OCI-LY1 (cell line): ENCODE data around the gene BAHD1.

Source experiments
- H2AFZ ChIP-seq: fragments of 200-600 bp; sonication (generic), shearing (Covaris generic); 2 replicates; pipeline ENCODE4 v1.6.0; 2014; ENCODE audit warnings: antibody characterized with exemption, mild to moderate bottlenecking, low read length
- H3F3A ChIP-seq: fragments of 200-600 bp; sonication (generic), shearing (Covaris generic); 2 replicates; pipeline ENCODE4 v1.6.0; 2014; ENCODE audit warnings: mild to moderate bottlenecking, antibody characterized with exemption, low read length, moderate library complexity; ENCODE audit not compliant: insufficient read depth
- H3K27ac ChIP-seq: fragments of 200-600 bp; sonication (generic); 2 replicates; pipeline ENCODE4 v1.5.1; 2014; ENCODE audit warnings: low read length, mixed run types, mild to moderate bottlenecking, low read depth; ENCODE audit not compliant: poor library complexity, severe bottlenecking
- H3K27me3 ChIP-seq: fragments of 200-600 bp; sonication (generic); 2 replicates; pipeline ENCODE4 v1.6.0; 2014; ENCODE audit warnings: antibody characterized with exemption, mild to moderate bottlenecking, low read length, moderate library complexity; ENCODE audit not compliant: insufficient read depth
- H3K36me3 ChIP-seq: fragments of 200-600 bp; sonication (generic); 2 replicates; pipeline ENCODE4 v1.6.1; 2014; ENCODE audit warnings: mild to moderate bottlenecking, antibody characterized with exemption, low read length, moderate library complexity, mixed read lengths; ENCODE audit not compliant: insufficient read depth
- H3K4me1 ChIP-seq: fragments of 200-600 bp; sonication (generic); 2 replicates; pipeline ENCODE4 v1.5.1; 2014; ENCODE audit warnings: mild to moderate bottlenecking, low read length, moderate library complexity; ENCODE audit not compliant: insufficient read depth, severe bottlenecking
- H3K4me2 ChIP-seq: fragments of 200-600 bp; sonication (generic), shearing (Covaris generic); 2 replicates; pipeline ENCODE4 v1.6.1; 2014; ENCODE audit warnings: low read length
- H3K4me3 ChIP-seq: fragments of 200-600 bp; sonication (generic); 2 replicates; pipeline ENCODE4 v1.5.1; 2014; ENCODE audit warnings: low read length, low read depth, mild to moderate bottlenecking, mixed read lengths; ENCODE audit not compliant: poor library complexity, severe bottlenecking
- H3K79me2 ChIP-seq: fragments of 200-600 bp; shearing (Covaris generic); 2 replicates; pipeline ENCODE4 v1.6.1; 2016; ENCODE audit warnings: mixed run types, low read length, mixed read lengths; ENCODE audit not compliant: insufficient read depth
- H3K9ac ChIP-seq: fragments of 200-600 bp; sonication (generic), shearing (Covaris generic); 2 replicates; pipeline ENCODE4 v1.6.1; 2014; ENCODE audit warnings: mild to moderate bottlenecking, low read length, mixed read lengths
- H3K9me2 ChIP-seq: fragments of 200-600 bp; sonication (generic), shearing (Covaris generic); 2 replicates; pipeline ENCODE4 v1.6.1; 2014; ENCODE audit warnings: low read depth, mild to moderate bottlenecking, low read length, mixed read lengths
- H3K9me3 ChIP-seq: fragments of 200-600 bp; shearing (Covaris generic); 2 replicates; pipeline ENCODE4 v1.6.1; 2014; ENCODE audit warnings: low read length, mixed read lengths
- H4K20me1 ChIP-seq: fragments of 200-600 bp; sonication (generic), shearing (Covaris generic); 2 replicates; pipeline ENCODE4 v1.6.0; 2016; ENCODE audit warnings: mild to moderate bottlenecking, low read length; ENCODE audit not compliant: insufficient read depth
- CTCF ChIP-seq: fragments of 200-600 bp; sonication (generic), shearing (Covaris generic); IDR thresholded peaks from 2 replicates; pipeline ENCODE4 v1.5.1; 2017; ENCODE audit warnings: mild to moderate bottlenecking, antibody characterized with exemption, low read length, moderate library complexity, mixed read lengths
- EZH2 ChIP-seq: fragments of 200-600 bp; sonication (generic), shearing (Covaris generic); IDR thresholded peaks from 2 replicates; pipeline ENCODE4 v1.8.0; 2017; ENCODE audit warnings: borderline replicate concordance, mixed run types, mild to moderate bottlenecking, antibody characterized with exemption, low read length, moderate library complexity, mixed read lengths

BAHD1 gene

GRCh38 chr15:40471808-40472150 is 31.0 kb downstream of the BAHD1 start:
- Histone ChIP-seq H3K36me3 (0 out of 2 replicates have a peak, but pooled peaks cover 2% of the 10 kb centered on the region), H3K4me1 (peaks cover 18% of the 10 kb centered on the region), H3F3A (peaks cover 8% of the 10 kb centered on the region; the same call in 1 of the 2 replicates), H3K27me3 (no peaks in the 10 kb centered on the region), H2AFZ (no peak overlapping the region), H3K9me2 (no peaks in the 10 kb centered on the region), H3K79me2 (no peaks in the 10 kb centered on the region), H3K9ac (peak overlapping the region; percentile 77), H3K4me2 (peak overlapping the region; percentile 100), H3K9me3 (no peaks in the 10 kb centered on the region), H3K27ac (no peak overlapping the region), H4K20me1 (no peaks in the 10 kb centered on the region), H3K4me3 (peak overlapping the region; percentile 82)
- TF ChIP-seq EZH2 (no peak), CTCF (no peak)

GRCh38 chr15:40472171-40472727 is 31.5 kb downstream of the BAHD1 start:
- Histone ChIP-seq H3F3A (peaks cover 8% of the 10 kb centered on the region; the same call in 1 of the 2 replicates), H3K79me2 (no peaks in the 10 kb centered on the region), H3K4me3 (peak overlapping the region; percentile 82), H4K20me1 (no peaks in the 10 kb centered on the region), H3K27ac (no peak overlapping the region), H3K9ac (peak overlapping the region; percentile 77; the same call in 1 of the 2 replicates), H3K27me3 (no peaks in the 10 kb centered on the region; the same call in 1 of the 2 replicates), H3K4me2 (peak overlapping the region; percentile 100), H2AFZ (no peak overlapping the region), H3K9me3 (no peaks in the 10 kb centered on the region), H3K9me2 (no peaks in the 10 kb centered on the region), H3K4me1 (peaks cover 18% of the 10 kb centered on the region), H3K36me3 (no peaks in the 10 kb centered on the region)
- no peak for TF ChIP-seq CTCF
- TF ChIP-seq EZH2: no peak

- Histone ChIP-seq H3K36me3 (no peaks in the 10 kb centered on the region), H3K4me2 (no peak overlapping the region), H3K27me3 (no peaks in the 10 kb centered on the region; the same call in 1 of the 2 replicates), H3K4me1 (peaks cover 18% of the 10 kb centered on the region), H3K4me3 (no peak overlapping the region), H3K9me2 (no peaks in the 10 kb centered on the region), H2AFZ (no peak overlapping the region), H3K9ac (no peak overlapping the region), H3K79me2 (no peaks in the 10 kb centered on the region), H3K27ac (no peak overlapping the region), H3K9me3 (no peaks in the 10 kb centered on the region), H4K20me1 (no peaks in the 10 kb centered on the region), H3F3A (peaks cover 3% of the 10 kb centered on the region; the same call in 1 of the 2 replicates)
- TF ChIP-seq CTCF (no peak), EZH2 (no peak)
Measured at GRCh38 chr15:40474581-40474980, 33.8 kb downstream of the BAHD1 start.
